Endothelial cell of umbilical vein (primary cell): Measurements from ENCODE around the gene YTHDC1. TPM values are rescaled to one million over a fixed set of nuclear protein-coding genes. Genes with fewer than 3 reads are reported as not detected.

Experiments
- BruUV-seq: library from RNA; stranded (reverse); fragments of 400-500 nt; replicated peaks from 2 replicates; lab custom pipeline; 2021; lab: Mats Ljungman, UMichigan
- CTCF ChIA-PET: fragments of 300-600, 350-600 bp; sonication (Branson Sonifier 250); formaldehyde crosslinking; loops from one replicate; lab custom pipeline; 2021; ENCODE audit warnings: antibody characterized with exemption, inconsistent platforms; lab: Charles Lee
- POLR2A ChIA-PET: fragments of 300-600, 350-600 bp; sonication (Branson Sonifier 250); formaldehyde crosslinking; loops from one replicate; lab custom pipeline; 2021; ENCODE audit warnings: antibody characterized with exemption, inconsistent platforms; lab: Charles Lee
- DNase-seq: peaks from one replicate; pipeline ENCODE4 v3.0.0-alpha.2; 2011; ENCODE audit warnings: low read depth, low spot score
- FAIRE-seq: peaks from 2 replicates; lab custom pipeline; 2011; peaks lifted over from hg19 to GRCh38; lab: Jason Lieb, UNC
- H2AFZ ChIP-seq: 2 replicates; pipeline ENCODE4 v1.6.0; 2012; ENCODE audit warnings: low read depth, low read length, control low read depth, inconsistent platforms
- H3K27ac ChIP-seq: 2 replicates; pipeline ENCODE4 v1.5.1; 2011; ENCODE audit warnings: low read depth, mild to moderate bottlenecking, control low read depth, low read length, moderate library complexity; ENCODE audit not compliant: insufficient read depth
- H3K27me3 ChIP-seq, 2 experiments: 2 replicates each; pipeline versions ENCODE4 v1.6.0 to v1.6.1; 2011; ENCODE audit warnings: low read length in 2 of 2, mixed read lengths in 1 of 2; ENCODE audit not compliant: control insufficient read depth in 2 of 2, insufficient read depth in 2 of 2
- H3K36me3 ChIP-seq, 2 experiments: 2 replicates in 1 of 2; 3 replicates in 1 of 2; pipeline ENCODE4 v1.5.1; 2011; ENCODE audit warnings: low read length in 2 of 2, mild to moderate bottlenecking in 1 of 2, moderate library complexity in 1 of 2; ENCODE audit not compliant: control insufficient read depth in 2 of 2, insufficient read depth in 2 of 2; ENCODE audit errors: extremely low read depth in 1 of 2
- H3K4me1 ChIP-seq: 3 replicates; pipeline ENCODE4 v1.5.1; 2011; ENCODE audit warnings: mild to moderate bottlenecking, low read length; ENCODE audit not compliant: control insufficient read depth, insufficient read depth; ENCODE audit errors: extremely low read depth
- H3K4me2 ChIP-seq: 2 replicates; pipeline ENCODE4 v1.6.1; 2011; ENCODE audit warnings: low read length, control low read depth, mixed read lengths; ENCODE audit not compliant: insufficient read depth
- H3K4me3 ChIP-seq, 3 experiments: fragments of 200-600 bp in 1 of 3; sonication (generic), shearing (Covaris generic) in 1 of 3; replicated peaks in 1 of 3; 2 replicates each; pipeline ENCODE4 v1.5.1; 2011 to 2016; ENCODE audit warnings: control low read depth in 3 of 3, low read length in 3 of 3, mild to moderate bottlenecking in 2 of 3, inconsistent platforms in 1 of 3, low read depth in 1 of 3, moderate library complexity in 1 of 3; ENCODE audit not compliant: insufficient read depth in 1 of 3
- H3K79me2 ChIP-seq: 2 replicates; pipeline ENCODE4 v1.6.0; 2012; ENCODE audit warnings: low read length, inconsistent platforms; ENCODE audit not compliant: control insufficient read depth, insufficient read depth
- H3K9ac ChIP-seq: replicated peaks from 2 replicates; pipeline ENCODE3; 2011; ENCODE audit warnings: low read length, control low read depth; ENCODE audit not compliant: insufficient read depth; ENCODE audit errors: extremely low read depth
- H3K9me1 ChIP-seq: replicated peaks from 3 replicates; pipeline ENCODE4 v1.6.0; 2011; ENCODE audit warnings: mild to moderate bottlenecking, low read length; ENCODE audit not compliant: control insufficient read depth, insufficient read depth; ENCODE audit errors: extremely low read depth
- H3K9me3 ChIP-seq: replicated peaks from 2 replicates; pipeline ENCODE4 v1.5.1; 2012; ENCODE audit warnings: low read length, inconsistent platforms; ENCODE audit not compliant: control insufficient read depth, insufficient read depth
- H4K20me1 ChIP-seq: replicated peaks from 2 replicates; pipeline ENCODE3; 2011; ENCODE audit warnings: mild to moderate bottlenecking, low read length; ENCODE audit not compliant: control insufficient read depth, insufficient read depth; ENCODE audit errors: extremely low read depth
- EZH2 ChIP-seq: IDR thresholded peaks from 2 replicates; pipeline ENCODE4 v1.6.1; 2012; ENCODE audit warnings: borderline replicate concordance, low read depth, mild to moderate bottlenecking, moderate library complexity, low read length, inconsistent platforms; ENCODE audit not compliant: severe bottlenecking
- FOS ChIP-seq: IDR thresholded peaks from 2 replicates; pipeline ENCODE4 v1.6.1; 2011; ENCODE audit warnings: mild to moderate bottlenecking, low read length, moderate library complexity, borderline replicate concordance; ENCODE audit not compliant: insufficient read depth
- GATA2 ChIP-seq: IDR thresholded peaks from 2 replicates; pipeline ENCODE4 v1.7.0; 2011; ENCODE audit warnings: low read depth, mild to moderate bottlenecking, moderate library complexity, mixed read lengths, low read length; ENCODE audit not compliant: insufficient read length, insufficient read depth
- JUN ChIP-seq: IDR thresholded peaks from 2 replicates; pipeline ENCODE4 v1.6.1; 2011; ENCODE audit warnings: borderline replicate concordance, low read depth; ENCODE audit not compliant: insufficient read length, insufficient read depth
- MYC ChIP-seq: IDR thresholded peaks from one replicate; pipeline ENCODE4 v1.6.1; 2011; ENCODE audit warnings: mild to moderate bottlenecking, low read depth, low read length
- POLR2A ChIP-seq: IDR thresholded peaks from 2 replicates; pipeline ENCODE4 v1.6.1; 2012; ENCODE audit warnings: low read depth, mild to moderate bottlenecking, control low read depth, low read length
- POLR2AphosphoS5 ChIP-seq: IDR thresholded peaks from 2 replicates; pipeline ENCODE4 v1.6.1; 2012; ENCODE audit warnings: low read depth, mild to moderate bottlenecking, control low read depth, low read length, moderate library complexity; ENCODE audit not compliant: insufficient read depth
- dilution Hi-C: fragments of 300-500 bp; cut with MboI; formaldehyde crosslinking; loops from one replicate; pipeline ENCODE4 v1.15.0; 2019; ENCODE audit warnings: low sequenced_read_pairs; ENCODE audit not compliant: extremely low pct_ligation_motif_present
- intact Hi-C: fragments of 100-400 bp; cut with micrococcal nuclease; formaldehyde crosslinking; loops from one replicate; pipeline ENCODE4 v1.10.0; 2022
- polyA plus RNA-seq, 4 experiments: library from polyadenylated mRNA; depleted of rRNA in 3 of 4; stranded (reverse) in 3 of 4; unstranded in 1 of 4; fragments of >200 nt; gene quantifications; 2 replicates each; pipeline versions ENCODE4 v1.2.1 to v1.2.3, GENCODE V29; 2011 to 2012; ENCODE audit warnings: missing spikeins in 1 of 4
- total RNA-seq: library from RNA; stranded (reverse); gene quantifications from 2 replicates; pipeline ENCODE4 v1.2.3, GENCODE V29; 2021
- TF ChIP-seq, protein P1 (sequence below), 2 donors: IDR thresholded peaks; 1 replicate in 1 of 2; 2 replicates in 1 of 2; pipeline ENCODE4 v1.5.1; 2011; ENCODE audit warnings: low read length in 2 of 2, mild to moderate bottlenecking in 2 of 2, moderate library complexity in 2 of 2, control low read depth in 1 of 2, inconsistent platforms in 1 of 2, low read depth in 1 of 2; ENCODE audit not compliant: insufficient read depth in 1 of 2; ENCODE audit errors: extremely low read depth in 1 of 2
- TF ChIP-seq, protein P2 (sequence below): IDR thresholded peaks from 2 replicates; pipeline ENCODE4 v1.6.1; 2011; ENCODE audit not compliant: insufficient read depth, insufficient read length

The YTHDC1 gene
- total and polyA plus RNA-seq, 2 donors (not counting 3 experiments of a cell fraction or from before 2014, with no cell fraction given), result 17.8 to 60.4 TPM

DNA sequence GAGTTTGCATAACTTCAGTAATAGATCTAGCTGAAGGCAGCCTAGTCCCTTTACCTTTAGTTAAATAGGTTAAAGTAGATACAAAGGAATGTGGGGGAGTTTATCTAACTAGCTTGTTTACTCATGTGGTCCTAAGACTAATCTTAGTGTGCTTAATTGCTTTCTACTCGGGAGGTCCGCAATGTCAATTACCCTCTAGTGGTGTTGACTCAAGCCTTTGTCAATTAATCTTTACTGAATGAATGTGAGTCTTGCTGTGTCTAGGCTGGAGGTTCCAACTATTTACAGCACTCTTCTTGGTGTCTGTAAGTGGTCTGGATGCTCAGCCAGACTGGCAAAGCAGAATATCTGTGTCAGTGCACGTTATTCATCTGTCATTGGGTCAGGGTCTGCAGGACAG lies 17.9 kb upstream of the YTHDC1 start:
- Histone ChIP-seq H3K4me3 (no peak overlapping the region), H3K36me3 (no peaks in the 10 kb centered on the region), H3K4me1 (no peaks in the 10 kb centered on the region), H3K9me3 (no peaks in the 10 kb centered on the region), H4K20me1 (no peaks in the 10 kb centered on the region), H3K9ac (no peak overlapping the region), H3K27me3 (peaks cover 0 to 4% of the 10 kb centered on the region in 2 experiments), H3K9me1 (no peaks in the 10 kb centered on the region), H3K27ac (no peak overlapping the region), H3K79me2 (no peaks in the 10 kb centered on the region), H2AFZ (no peak overlapping the region), H3K4me2 (no peak overlapping the region)
- ChIA-PET CTCF (interaction anchor here (0.9 kb wide), 1 partner anchor 16 kb away, joined by 3 read pairs; no protein-coding TSS in a partner anchor), POLR2A (no interaction called here)
- BruUV-seq, result no TSS peak
- FAIRE-seq (no peak), DNase-seq (no peak)
- dilution Hi-C loops (no loop called here), intact Hi-C loops (no loop called here)
- no peak for TF ChIP-seq EZH2
- no peak for TF ChIP-seq FOS
- TF ChIP-seq POLR2A, result no peak
- TF ChIP-seq, protein P1, sequence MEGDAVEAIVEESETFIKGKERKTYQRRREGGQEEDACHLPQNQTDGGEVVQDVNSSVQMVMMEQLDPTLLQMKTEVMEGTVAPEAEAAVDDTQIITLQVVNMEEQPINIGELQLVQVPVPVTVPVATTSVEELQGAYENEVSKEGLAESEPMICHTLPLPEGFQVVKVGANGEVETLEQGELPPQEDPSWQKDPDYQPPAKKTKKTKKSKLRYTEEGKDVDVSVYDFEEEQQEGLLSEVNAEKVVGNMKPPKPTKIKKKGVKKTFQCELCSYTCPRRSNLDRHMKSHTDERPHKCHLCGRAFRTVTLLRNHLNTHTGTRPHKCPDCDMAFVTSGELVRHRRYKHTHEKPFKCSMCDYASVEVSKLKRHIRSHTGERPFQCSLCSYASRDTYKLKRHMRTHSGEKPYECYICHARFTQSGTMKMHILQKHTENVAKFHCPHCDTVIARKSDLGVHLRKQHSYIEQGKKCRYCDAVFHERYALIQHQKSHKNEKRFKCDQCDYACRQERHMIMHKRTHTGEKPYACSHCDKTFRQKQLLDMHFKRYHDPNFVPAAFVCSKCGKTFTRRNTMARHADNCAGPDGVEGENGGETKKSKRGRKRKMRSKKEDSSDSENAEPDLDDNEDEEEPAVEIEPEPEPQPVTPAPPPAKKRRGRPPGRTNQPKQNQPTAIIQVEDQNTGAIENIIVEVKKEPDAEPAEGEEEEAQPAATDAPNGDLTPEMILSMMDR (IDR thresholded peaks at IDR 0.05; ENCODE audit: extremely low read depth in 1 of 2, insufficient read depth in 1 of 2, low read depth in 1 of 2, low read length in 2 of 2), result no peak
- no peak for TF ChIP-seq GATA2
- no peak for TF ChIP-seq MYC
- no peak for TF ChIP-seq POLR2AphosphoS5
- TF ChIP-seq, protein P2, sequence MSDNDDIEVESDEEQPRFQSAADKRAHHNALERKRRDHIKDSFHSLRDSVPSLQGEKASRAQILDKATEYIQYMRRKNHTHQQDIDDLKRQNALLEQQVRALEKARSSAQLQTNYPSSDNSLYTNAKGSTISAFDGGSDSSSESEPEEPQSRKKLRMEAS, result no peak
- TF ChIP-seq JUN, result no peak
